SKM-1 (cell line): Measurements from ENCODE around the gene ASCL2.

ENCODE experiments used
- DNase-seq: peaks from one replicate; lab custom pipeline; 2025; ENCODE audit not compliant: unreplicated experiment; lab: John Stamatoyannopoulos, UW

ASCL2 gene

GRCh38 chr11:2270322-2271076, at the start of gene ASCL2:
Gene ASCL2, minus strand, starts transcription at chr11:2270588. Its CDS starts 256 bp downstream, at chr11:2270332.
- DNase-seq: no peak

GRCh38 chr11:2319791-2320472, 49.5 kb upstream of the ASCL2 start:
- no peak for DNase-seq

GRCh38 chr11:2318707-2319106, 48.3 kb upstream of the ASCL2 start:
- DNase-seq: no peak

- DNase-seq: no peak
Observed at GRCh38 chr11:2318123-2318522, 47.7 kb upstream of the ASCL2 start.

GRCh38 chr11:2317354-2318050, 47.1 kb upstream of the ASCL2 start:
- DNase-seq: no peak

GRCh38 chr11:2316963-2317244, 46.5 kb upstream of the ASCL2 start:
- no peak for DNase-seq

- no peak for DNase-seq
Observed at GRCh38 chr11:2316169-2316962, 46.0 kb upstream of the ASCL2 start.

- DNase-seq: no peak
Observed at GRCh38 chr11:2315395-2316168, 45.2 kb upstream of the ASCL2 start.

GRCh38 chr11:2314525-2315394, 44.4 kb upstream of the ASCL2 start:
- no peak for DNase-seq

GRCh38 chr11:2314136-2314524, 43.7 kb upstream of the ASCL2 start:
- no peak for DNase-seq

GRCh38 chr11:2313051-2313951, 42.9 kb upstream of the ASCL2 start:
- DNase-seq: no peak

GRCh38 chr11:2312232-2313042, 42.0 kb upstream of the ASCL2 start:
- no peak for DNase-seq

GRCh38 chr11:2311353-2312133, 41.2 kb upstream of the ASCL2 start:
- DNase-seq: no peak

GRCh38 chr11:2310786-2311352, 40.5 kb upstream of the ASCL2 start:
- DNase-seq: no peak

GRCh38 chr11:2310073-2310785, 39.8 kb upstream of the ASCL2 start:
- DNase-seq: no peak
